GM10266 (cell line): ENCODE data around the gene C16orf95.

ENCODE experiments used
- DNase-seq: peaks from one replicate; pipeline ENCODE4 v3.0.0; 2012; ENCODE audit errors: extremely low spot score
- TF ChIP-seq, protein P1 (sequence below): IDR thresholded peaks from 2 replicates; pipeline ENCODE4 v1.5.1; 2012; ENCODE audit warnings: mild to moderate bottlenecking, low read depth; ENCODE audit not compliant: control insufficient read depth, insufficient read depth; ENCODE audit errors: missing control alignments

The C16orf95 gene

DNA sequence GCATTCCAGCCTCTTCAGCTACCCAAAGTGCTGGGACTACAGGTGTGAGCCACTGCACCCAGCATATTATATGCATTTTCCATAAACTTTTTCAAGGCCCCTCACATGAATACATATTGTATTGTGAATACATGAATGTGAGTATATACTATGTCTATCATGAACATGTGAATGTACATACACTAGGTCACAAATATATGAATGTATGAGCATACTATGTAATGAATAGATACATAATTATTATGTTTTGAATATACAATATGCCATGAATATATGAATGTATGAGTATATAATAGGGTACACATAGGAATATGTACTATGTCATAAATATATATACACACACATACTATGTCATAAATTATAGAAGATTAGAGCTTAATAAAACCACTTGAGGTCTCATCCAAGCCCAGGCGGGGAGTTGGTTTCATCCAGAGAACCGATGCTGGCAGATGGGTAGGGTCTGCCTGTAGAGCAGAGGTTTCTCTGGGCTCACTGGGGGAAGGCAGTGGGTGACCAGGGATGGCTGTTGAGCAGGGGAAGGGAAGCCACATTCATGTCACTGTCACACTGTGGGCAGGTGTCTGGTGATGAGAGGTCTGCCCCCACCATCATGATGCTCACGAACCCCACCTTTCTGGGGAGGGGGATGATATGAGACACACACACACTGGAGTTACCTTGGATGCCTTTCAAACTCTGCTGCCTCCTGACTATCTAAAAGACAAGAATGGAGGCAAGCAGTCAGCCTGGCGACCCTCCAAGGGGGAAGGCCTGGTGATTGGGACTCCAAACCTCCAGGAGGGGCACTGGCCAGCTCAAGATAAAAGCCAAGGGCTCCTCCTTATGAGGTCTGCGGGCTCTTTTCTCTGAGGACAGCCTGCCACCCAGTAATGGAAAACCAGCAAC is 7.3 kb downstream of the C16orf95 start:
- TF ChIP-seq, protein P1, sequence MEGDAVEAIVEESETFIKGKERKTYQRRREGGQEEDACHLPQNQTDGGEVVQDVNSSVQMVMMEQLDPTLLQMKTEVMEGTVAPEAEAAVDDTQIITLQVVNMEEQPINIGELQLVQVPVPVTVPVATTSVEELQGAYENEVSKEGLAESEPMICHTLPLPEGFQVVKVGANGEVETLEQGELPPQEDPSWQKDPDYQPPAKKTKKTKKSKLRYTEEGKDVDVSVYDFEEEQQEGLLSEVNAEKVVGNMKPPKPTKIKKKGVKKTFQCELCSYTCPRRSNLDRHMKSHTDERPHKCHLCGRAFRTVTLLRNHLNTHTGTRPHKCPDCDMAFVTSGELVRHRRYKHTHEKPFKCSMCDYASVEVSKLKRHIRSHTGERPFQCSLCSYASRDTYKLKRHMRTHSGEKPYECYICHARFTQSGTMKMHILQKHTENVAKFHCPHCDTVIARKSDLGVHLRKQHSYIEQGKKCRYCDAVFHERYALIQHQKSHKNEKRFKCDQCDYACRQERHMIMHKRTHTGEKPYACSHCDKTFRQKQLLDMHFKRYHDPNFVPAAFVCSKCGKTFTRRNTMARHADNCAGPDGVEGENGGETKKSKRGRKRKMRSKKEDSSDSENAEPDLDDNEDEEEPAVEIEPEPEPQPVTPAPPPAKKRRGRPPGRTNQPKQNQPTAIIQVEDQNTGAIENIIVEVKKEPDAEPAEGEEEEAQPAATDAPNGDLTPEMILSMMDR, result no peak

DNA sequence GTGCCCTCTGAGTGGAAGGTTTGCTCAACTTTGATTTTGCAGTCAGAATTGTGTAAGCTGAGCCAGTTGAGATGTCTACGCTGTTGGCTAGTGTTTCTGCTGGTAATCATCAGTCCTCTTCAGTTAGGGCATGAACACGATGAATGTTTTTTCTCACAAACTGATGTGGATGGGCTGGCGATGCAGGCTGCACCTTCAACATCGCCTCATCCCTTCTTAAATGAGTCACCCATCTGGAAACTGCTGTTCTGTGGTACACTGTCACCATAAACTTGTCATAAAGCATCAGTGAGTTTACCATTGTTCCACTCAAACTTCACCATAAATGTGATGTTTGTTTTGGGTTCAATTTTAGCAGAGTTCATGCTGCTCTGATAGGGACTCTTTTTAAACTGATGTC is 8.4 kb downstream of the C16orf95 start:
- no peak for DNase-seq
- TF ChIP-seq, protein P1, result no peak

More for the DNA sequence above, 7.3 kb downstream of the C16orf95 start:
- no peak for DNase-seq

DNA sequence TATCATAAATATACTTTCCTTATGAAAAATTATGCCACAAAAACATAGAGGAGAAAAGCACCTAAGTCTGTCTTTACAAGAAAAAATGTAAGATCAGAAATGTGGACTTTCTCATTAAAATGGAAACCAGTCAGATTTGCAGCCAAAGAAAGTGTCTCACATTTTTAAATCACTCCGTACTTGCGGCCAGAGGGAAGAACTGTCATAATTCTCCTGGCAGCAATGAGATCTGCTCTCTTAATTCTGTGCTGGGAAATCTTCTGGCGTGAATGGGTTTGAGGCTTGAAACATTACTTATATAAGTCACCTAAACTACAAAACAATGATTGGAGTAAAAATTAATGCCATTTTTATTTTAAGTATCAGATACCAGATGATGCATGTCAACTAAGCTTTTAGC is 10.7 kb downstream of the C16orf95 start:
- DNase-seq, result no peak
- TF ChIP-seq, protein P1, result no peak

DNA sequence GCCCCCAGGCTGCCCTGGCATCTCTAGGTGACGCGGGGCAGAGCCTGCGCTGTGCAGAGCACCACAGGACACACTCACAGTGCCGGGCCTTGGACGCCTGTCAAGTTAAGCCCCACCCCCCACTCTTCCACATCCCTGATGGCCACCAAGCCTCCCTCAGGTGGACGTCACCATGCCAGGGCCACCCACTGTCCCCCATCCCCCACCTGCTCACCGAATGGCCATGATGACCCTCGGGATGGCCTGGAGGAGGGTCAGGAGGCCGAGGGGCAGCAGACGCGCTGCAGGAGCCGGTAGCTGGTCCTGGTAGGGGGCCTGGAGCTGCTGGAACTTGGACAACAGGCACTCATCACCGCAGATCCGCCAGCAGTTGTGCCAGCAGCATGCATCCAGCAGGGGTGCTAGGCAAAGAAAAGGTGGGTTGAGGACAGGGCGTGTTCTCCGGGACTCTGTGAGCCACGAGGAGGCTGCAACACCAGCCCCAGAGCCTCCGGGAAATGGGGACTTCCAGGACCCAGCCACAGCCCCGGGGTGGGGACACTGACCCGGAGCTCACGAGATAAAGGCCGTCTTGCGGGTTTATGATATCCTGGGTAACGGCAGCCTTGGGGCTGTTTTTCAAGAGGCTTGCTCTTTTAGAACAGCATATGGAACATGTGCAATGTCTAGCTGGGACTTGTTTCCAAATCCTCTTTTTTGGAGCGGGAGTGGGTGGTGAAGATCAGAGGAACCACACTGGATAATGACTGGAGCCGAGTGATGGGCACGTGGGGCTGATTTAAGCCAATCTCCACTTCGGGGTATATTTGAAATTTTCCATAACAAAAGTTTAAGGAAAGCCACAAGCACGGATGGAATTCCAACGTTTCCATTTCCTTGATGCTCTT is 11.4 kb downstream of the C16orf95 start:
- TF ChIP-seq, protein P1, result no peak
- DNase-seq, result no peak

DNA sequence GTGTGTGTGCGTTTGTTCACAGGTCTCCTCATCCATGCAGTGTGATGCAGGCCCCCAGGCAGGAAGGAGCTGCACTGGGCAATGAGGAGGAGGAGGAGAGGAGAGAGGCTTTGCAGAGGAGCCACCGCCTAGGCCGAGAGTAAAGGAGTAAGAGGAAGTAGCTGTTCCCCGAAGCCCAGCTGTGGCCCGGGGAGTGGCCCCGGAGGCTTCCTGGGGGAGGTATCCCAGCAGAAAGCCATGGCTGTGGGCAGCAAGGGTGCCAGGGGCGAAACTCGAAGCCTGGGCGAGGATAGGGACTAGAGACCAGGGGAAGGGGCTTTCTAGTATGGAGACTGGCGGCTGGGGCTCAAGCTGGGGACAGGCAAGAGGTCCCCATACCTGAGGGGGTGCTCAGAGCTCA is 12.2 kb downstream of the C16orf95 start:
- no peak for DNase-seq
- TF ChIP-seq, protein P1, result no peak

DNA sequence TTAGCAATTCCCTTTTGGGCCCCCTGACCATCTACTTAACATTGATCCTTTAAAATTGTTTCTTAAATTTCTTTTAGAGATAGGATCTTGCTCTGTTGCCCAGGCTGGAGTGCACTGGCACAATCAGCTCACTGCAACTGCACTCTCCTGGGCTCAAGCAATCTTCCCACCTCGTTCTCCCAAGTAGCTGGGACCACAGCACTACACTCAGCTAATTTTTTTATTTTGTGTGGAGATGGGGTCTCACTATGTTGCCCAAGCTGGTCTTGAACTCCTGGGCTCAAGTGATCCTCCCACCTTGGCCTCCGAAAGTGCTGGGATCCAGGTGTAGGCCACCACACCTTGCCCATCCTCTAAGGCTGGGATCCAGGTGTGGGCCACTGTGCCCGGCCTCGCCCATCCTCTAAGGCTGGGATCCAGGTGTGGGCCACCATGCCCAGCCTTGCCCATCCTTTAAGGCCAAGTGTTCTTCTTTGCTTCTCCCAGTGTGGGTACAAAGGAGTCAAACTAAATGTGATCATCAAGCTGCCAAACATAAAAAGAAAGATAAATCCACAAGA is 13.2 kb downstream of the C16orf95 start:
- TF ChIP-seq, protein P1, result no peak
- no peak for DNase-seq
